ENCODE results near the gene PEAK1.
A peak's percentile ranks its signal among the peaks of the same experiment; 100 is the strongest.
"Not testable (repeated sequence)": the region's sequence is repeated elsewhere in the genome, so short reads cannot be mapped to it uniquely, and the experiment has no call there.

The PEAK1 gene

GRCh38 chr15:77187751-77188464, 232.0 kb downstream of the PEAK1 start:
- peak; percentile 42 for DNase-seq (ENCODE audit: low read depth)
- H3K4me3 ChIP-seq (ENCODE audit: low read length), result no peak overlapping the region
- TF ChIP-seq CTCF (IDR thresholded peaks at IDR 0.05; ENCODE audit: insufficient read depth, low read depth, low read length, missing control alignments), result no peak

- DNase-seq (ENCODE audit: low read depth), result peak; percentile 37
- no peak overlapping the region for H3K4me3 ChIP-seq (ENCODE audit: low read length)
- peak; percentile 62 for TF ChIP-seq CTCF (IDR thresholded peaks at IDR 0.05; ENCODE audit: insufficient read depth, low read depth, low read length, missing control alignments)
Observed at GRCh38 chr15:77186594-77187011, 233.3 kb downstream of the PEAK1 start.

GRCh38 chr15:77185242-77185785, 234.6 kb downstream of the PEAK1 start:
- DNase-seq (ENCODE audit: low read depth), result no peak

GRCh38 chr15:77184352-77184751, 235.6 kb downstream of the PEAK1 start:
- DNase-seq (ENCODE audit: low read depth), result peak; percentile 29
- H3K4me3 ChIP-seq (ENCODE audit: low read length), result not testable (repeated sequence)

More at GRCh38 chr15:77185242-77185785, 234.6 kb downstream of the PEAK1 start:
- H3K4me3 ChIP-seq (ENCODE audit: low read length), result no peak overlapping the region
- TF ChIP-seq CTCF (IDR thresholded peaks at IDR 0.05; ENCODE audit: insufficient read depth, low read depth, low read length, missing control alignments), result no peak

- TF ChIP-seq CTCF (IDR thresholded peaks at IDR 0.05; ENCODE audit: insufficient read depth, low read depth, low read length, missing control alignments), result no peak
- H3K4me3 ChIP-seq (ENCODE audit: low read length), result no peak overlapping the region
- DNase-seq (ENCODE audit: low read depth), result no peak
Observed at GRCh38 chr15:77183066-77183465, 236.8 kb downstream of the PEAK1 start.

- no peak for DNase-seq (ENCODE audit: low read depth)
- H3K4me3 ChIP-seq (ENCODE audit: low read length), result no peak overlapping the region
- no peak for TF ChIP-seq CTCF (IDR thresholded peaks at IDR 0.05; ENCODE audit: insufficient read depth, low read depth, low read length, missing control alignments)
Observed at GRCh38 chr15:77181305-77182074, 238.4 kb downstream of the PEAK1 start.

GRCh38 chr15:77180757-77181156, 239.1 kb downstream of the PEAK1 start:
- peak; percentile 29 for DNase-seq (ENCODE audit: low read depth)
- no peak overlapping the region for H3K4me3 ChIP-seq (ENCODE audit: low read length)
- TF ChIP-seq CTCF (IDR thresholded peaks at IDR 0.05; ENCODE audit: insufficient read depth, low read depth, low read length, missing control alignments), result no peak

All from epithelial cell of esophagus (primary cell).